ENCODE measurements around the gene CNDP2. TPM values are rescaled to one million over a fixed set of nuclear protein-coding genes. Genes with fewer than 3 reads are reported as not detected.

Gene CNDP2
- total RNA-seq, 1 experiment from 2014 or later = 310 TPM

DNA sequence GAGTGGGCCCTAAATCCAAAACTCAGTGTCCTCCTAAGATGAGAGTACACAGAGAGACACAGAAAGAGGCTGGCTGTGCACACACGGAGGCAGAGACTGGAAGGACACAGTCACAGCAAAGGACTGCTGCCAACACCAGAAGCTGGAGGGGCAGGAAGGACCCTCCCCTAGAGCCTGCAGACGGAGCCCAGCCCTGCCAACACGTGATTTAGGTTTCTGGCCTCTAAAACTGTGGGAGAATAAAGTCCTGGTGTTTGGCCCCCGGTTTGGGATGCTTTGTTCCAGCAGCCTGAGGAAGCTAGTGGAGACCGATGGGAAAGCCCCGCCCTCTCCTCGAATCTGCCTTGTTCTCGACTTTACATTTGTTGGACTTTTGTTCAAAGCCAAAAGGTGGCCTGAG lies 48.7 kb downstream of the CNDP2 start:
- Histone ChIP-seq H3K4me1 (ENCODE audit: control insufficient read depth, insufficient read depth, low read length) (no peaks in the 10 kb centered on the region), H3K36me3 (ENCODE audit: control insufficient read depth, insufficient read depth, low read length) (no peaks in the 10 kb centered on the region), H3K27ac (ENCODE audit: low read length) (no peak overlapping the region), H3K27me3 (ENCODE audit: control insufficient read depth, insufficient read depth, low read length) (no peaks in the 10 kb centered on the region), H3K4me3 (ENCODE audit: low read depth in 2 of 2, low read length in 2 of 2) (no peak overlapping the region), H3K9me3 (ENCODE audit: control insufficient read depth, insufficient read depth, low read depth, low read length) (no peaks in the 10 kb centered on the region)
- ChIA-PET POLR2A (interaction anchor here (0.6 to 0.7 kb wide), 2 partner anchors 75 to 223 kb away, joined by 5 to 6 read pairs; no protein-coding TSS in a partner anchor), CTCF (no interaction called here)
- in situ Hi-C loops (cut with HindIII; ENCODE audit: low pct_unique_long_range_greater_than_20kb, low sequenced_read_pairs) = no loop called here
- intact Hi-C loops (cut with micrococcal nuclease; ENCODE audit: unreplicated experiment) = no loop called here
- ATAC-seq (no peak), DNase-seq (ENCODE audit: low read depth, low spot score) (no peak)
- no peak for TF ChIP-seq SIN3A (IDR thresholded peaks at IDR 0.05; ENCODE audit: borderline replicate concordance, insufficient read depth, low read depth, low read length)
- TF ChIP-seq, protein P1, sequence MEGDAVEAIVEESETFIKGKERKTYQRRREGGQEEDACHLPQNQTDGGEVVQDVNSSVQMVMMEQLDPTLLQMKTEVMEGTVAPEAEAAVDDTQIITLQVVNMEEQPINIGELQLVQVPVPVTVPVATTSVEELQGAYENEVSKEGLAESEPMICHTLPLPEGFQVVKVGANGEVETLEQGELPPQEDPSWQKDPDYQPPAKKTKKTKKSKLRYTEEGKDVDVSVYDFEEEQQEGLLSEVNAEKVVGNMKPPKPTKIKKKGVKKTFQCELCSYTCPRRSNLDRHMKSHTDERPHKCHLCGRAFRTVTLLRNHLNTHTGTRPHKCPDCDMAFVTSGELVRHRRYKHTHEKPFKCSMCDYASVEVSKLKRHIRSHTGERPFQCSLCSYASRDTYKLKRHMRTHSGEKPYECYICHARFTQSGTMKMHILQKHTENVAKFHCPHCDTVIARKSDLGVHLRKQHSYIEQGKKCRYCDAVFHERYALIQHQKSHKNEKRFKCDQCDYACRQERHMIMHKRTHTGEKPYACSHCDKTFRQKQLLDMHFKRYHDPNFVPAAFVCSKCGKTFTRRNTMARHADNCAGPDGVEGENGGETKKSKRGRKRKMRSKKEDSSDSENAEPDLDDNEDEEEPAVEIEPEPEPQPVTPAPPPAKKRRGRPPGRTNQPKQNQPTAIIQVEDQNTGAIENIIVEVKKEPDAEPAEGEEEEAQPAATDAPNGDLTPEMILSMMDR (IDR thresholded peaks at IDR 0.05) = no peak
- TF ChIP-seq TCF7L2 (IDR thresholded peaks at IDR 0.05; ENCODE audit: low read depth, low read length) = no peak
- TF ChIP-seq, protein P2, sequence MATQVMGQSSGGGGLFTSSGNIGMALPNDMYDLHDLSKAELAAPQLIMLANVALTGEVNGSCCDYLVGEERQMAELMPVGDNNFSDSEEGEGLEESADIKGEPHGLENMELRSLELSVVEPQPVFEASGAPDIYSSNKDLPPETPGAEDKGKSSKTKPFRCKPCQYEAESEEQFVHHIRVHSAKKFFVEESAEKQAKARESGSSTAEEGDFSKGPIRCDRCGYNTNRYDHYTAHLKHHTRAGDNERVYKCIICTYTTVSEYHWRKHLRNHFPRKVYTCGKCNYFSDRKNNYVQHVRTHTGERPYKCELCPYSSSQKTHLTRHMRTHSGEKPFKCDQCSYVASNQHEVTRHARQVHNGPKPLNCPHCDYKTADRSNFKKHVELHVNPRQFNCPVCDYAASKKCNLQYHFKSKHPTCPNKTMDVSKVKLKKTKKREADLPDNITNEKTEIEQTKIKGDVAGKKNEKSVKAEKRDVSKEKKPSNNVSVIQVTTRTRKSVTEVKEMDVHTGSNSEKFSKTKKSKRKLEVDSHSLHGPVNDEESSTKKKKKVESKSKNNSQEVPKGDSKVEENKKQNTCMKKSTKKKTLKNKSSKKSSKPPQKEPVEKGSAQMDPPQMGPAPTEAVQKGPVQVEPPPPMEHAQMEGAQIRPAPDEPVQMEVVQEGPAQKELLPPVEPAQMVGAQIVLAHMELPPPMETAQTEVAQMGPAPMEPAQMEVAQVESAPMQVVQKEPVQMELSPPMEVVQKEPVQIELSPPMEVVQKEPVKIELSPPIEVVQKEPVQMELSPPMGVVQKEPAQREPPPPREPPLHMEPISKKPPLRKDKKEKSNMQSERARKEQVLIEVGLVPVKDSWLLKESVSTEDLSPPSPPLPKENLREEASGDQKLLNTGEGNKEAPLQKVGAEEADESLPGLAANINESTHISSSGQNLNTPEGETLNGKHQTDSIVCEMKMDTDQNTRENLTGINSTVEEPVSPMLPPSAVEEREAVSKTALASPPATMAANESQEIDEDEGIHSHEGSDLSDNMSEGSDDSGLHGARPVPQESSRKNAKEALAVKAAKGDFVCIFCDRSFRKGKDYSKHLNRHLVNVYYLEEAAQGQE (IDR thresholded peaks at IDR 0.05; ENCODE audit: insufficient read depth in 1 of 2, low read depth in 2 of 2, low read length in 1 of 2) = no peak
- TF ChIP-seq POLR2AphosphoS5 (IDR thresholded peaks at IDR 0.05; ENCODE audit: low read depth, low read length) = no peak
- no TSS peak for BruUV-seq (replicated peaks)

GRCh38 chr18:74546007-74546406 lies 49.8 kb downstream of the CNDP2 start:
- TF ChIP-seq TCF7L2 (IDR thresholded peaks at IDR 0.05; ENCODE audit: low read depth, low read length) (no peak), SIN3A (IDR thresholded peaks at IDR 0.05; ENCODE audit: borderline replicate concordance, insufficient read depth, low read depth, low read length) (no peak), POLR2AphosphoS5 (IDR thresholded peaks at IDR 0.05; ENCODE audit: low read depth, low read length) (no peak)
- TF ChIP-seq, protein P1 (IDR thresholded peaks at IDR 0.05) = no peak
- TF ChIP-seq, protein P2 (IDR thresholded peaks at IDR 0.05; ENCODE audit: insufficient read depth in 1 of 2, low read depth in 2 of 2, low read length in 1 of 2) = no peak
- intact Hi-C loops (cut with micrococcal nuclease; ENCODE audit: unreplicated experiment) (no loop called here), in situ Hi-C loops (cut with HindIII; ENCODE audit: low pct_unique_long_range_greater_than_20kb, low sequenced_read_pairs) (no loop called here)
- CTCF ChIA-PET = no interaction called here
- no TSS peak for BruUV-seq (replicated peaks)
- Histone ChIP-seq H3K9me3 (ENCODE audit: control insufficient read depth, insufficient read depth, low read depth, low read length) (no peaks in the 10 kb centered on the region), H3K4me3 (ENCODE audit: low read depth in 2 of 2, low read length in 2 of 2) (no peak overlapping the region), H3K27me3 (ENCODE audit: control insufficient read depth, insufficient read depth, low read length) (no peaks in the 10 kb centered on the region), H3K27ac (ENCODE audit: low read length) (no peak overlapping the region), H3K4me1 (ENCODE audit: control insufficient read depth, insufficient read depth, low read length) (no peaks in the 10 kb centered on the region), H3K36me3 (ENCODE audit: control insufficient read depth, insufficient read depth, low read length) (no peaks in the 10 kb centered on the region)
- no peak for DNase-seq (ENCODE audit: low read depth, low spot score)
- POLR2A ChIA-PET = no interaction called here
- no peak; the same call in 1 of the 2 replicates for ATAC-seq

All from Panc1 (cell line).